Measurements from ENCODE around the gene TTC23L. TPM values are rescaled to one million over a fixed set of nuclear protein-coding genes. Genes with fewer than 3 reads are reported as not detected.

Gene TTC23L
- total RNA-seq, 1 experiment from 2014 or later: 3.9 TPM

DNA sequence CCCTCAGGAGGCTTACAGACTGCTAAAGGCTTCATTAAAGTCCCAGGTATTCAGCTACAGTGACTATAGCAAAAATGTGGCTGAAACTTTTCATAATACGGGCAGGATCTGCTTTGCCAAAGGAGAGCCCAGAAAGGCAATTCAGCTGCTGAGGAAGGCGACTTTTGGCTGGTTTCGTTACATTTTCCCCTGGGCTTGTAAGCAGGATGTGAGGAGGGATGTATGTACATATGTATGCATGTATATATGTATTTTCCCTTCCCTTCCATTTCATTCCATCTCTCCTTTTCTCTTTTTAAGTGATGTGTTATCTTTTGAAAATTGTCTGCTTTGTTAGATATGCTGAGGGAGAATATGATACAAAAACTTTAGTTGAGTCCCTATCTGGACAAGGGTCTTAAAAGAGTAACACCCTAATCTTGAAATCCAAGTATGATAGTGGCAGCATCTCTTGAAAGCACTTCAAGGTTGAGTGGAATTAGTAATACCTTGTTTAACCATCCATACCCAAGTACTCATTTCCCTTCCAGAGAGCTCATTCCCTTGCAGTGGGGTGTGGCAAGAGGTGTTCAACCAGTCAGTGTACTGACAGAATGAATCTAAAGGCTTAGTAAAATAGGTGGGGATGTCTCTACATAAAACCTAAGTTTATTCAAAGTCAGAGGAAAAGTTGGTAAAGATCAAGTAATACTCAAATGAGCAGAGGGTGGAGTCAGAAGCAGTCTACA, 47.6 kb downstream of the TTC23L start:
- Histone ChIP-seq H3K79me2 (ENCODE audit: low read depth) (no peaks in the 10 kb centered on the region), H3K4me3 (no peak overlapping the region), H3K27me3 (ENCODE audit: insufficient read depth, low read depth) (no peaks in the 10 kb centered on the region), H3K27ac (no peak overlapping the region), H3K9me3 (ENCODE audit: insufficient read depth, low read depth) (no peaks in the 10 kb centered on the region), H3K4me2 (no peak overlapping the region), H3K4me1 (replicated peaks; ENCODE audit: insufficient read depth) (no peaks in the 10 kb centered on the region), H3K9me2 (ENCODE audit: insufficient read depth) (no peaks in the 10 kb centered on the region; the same call in 1 of the 2 replicates), H2AFZ (no peak overlapping the region), H3F3A (ENCODE audit: insufficient read depth, low read depth) (no peaks in the 10 kb centered on the region), H3K36me3 (ENCODE audit: low read depth) (no peaks in the 10 kb centered on the region), H4K20me1 (ENCODE audit: insufficient read depth) (no peaks in the 10 kb centered on the region)
- no peak for DNase-seq
- TF ChIP-seq EZH2 (IDR thresholded peaks at IDR 0.05; ENCODE audit: low read depth): no peak
- TF ChIP-seq, protein P1, sequence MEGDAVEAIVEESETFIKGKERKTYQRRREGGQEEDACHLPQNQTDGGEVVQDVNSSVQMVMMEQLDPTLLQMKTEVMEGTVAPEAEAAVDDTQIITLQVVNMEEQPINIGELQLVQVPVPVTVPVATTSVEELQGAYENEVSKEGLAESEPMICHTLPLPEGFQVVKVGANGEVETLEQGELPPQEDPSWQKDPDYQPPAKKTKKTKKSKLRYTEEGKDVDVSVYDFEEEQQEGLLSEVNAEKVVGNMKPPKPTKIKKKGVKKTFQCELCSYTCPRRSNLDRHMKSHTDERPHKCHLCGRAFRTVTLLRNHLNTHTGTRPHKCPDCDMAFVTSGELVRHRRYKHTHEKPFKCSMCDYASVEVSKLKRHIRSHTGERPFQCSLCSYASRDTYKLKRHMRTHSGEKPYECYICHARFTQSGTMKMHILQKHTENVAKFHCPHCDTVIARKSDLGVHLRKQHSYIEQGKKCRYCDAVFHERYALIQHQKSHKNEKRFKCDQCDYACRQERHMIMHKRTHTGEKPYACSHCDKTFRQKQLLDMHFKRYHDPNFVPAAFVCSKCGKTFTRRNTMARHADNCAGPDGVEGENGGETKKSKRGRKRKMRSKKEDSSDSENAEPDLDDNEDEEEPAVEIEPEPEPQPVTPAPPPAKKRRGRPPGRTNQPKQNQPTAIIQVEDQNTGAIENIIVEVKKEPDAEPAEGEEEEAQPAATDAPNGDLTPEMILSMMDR (conservative IDR thresholded peaks at IDR 0.05): no peak
- CTCF ChIA-PET: interaction anchor here (0.6 kb wide), 1 partner anchor 9 kb away, joined by 16 read pairs; no protein-coding TSS in a partner anchor
- POLR2A ChIA-PET (ENCODE audit: unreplicated experiment): interaction anchor here (0.6 to 0.7 kb wide), 2 partner anchors 42 to 169 kb away, joined by 16 to 27 read pairs; no protein-coding TSS in a partner anchor
- intact Hi-C loops (cut with micrococcal nuclease; ENCODE audit: unreplicated experiment): no loop called here
- no TSS peak for BruUV-seq (replicated peaks)

DNA sequence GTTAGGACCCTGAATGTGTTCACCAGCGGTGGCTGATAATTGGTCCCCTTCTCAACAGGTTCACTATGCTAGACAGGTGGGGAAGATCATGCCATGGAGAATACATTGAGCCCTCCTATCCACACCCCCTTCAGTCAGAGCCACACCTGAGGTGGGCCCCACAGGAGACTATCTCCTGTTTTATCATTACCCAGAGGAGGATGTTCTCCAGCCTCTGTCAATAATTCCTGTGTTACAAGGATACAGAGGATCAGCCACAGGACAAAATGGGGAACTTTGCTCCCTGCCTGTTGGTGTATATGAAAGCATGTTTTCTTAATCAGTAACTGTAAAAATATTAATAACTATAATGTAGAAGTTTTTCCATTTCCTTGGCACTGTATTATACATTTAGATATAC, 50.4 kb downstream of the TTC23L start:
- no peaks in the 10 kb centered on the region for H3K36me3 ChIP-seq (ENCODE audit: low read depth)
- no peaks in the 10 kb centered on the region for H3K27me3 ChIP-seq (ENCODE audit: insufficient read depth, low read depth)
- H3K9me3 ChIP-seq (ENCODE audit: insufficient read depth, low read depth): no peaks in the 10 kb centered on the region
- H2AFZ ChIP-seq: no peak overlapping the region
- TF ChIP-seq EZH2 (IDR thresholded peaks at IDR 0.05; ENCODE audit: low read depth): no peak
- TF ChIP-seq, protein P1 (conservative IDR thresholded peaks at IDR 0.05): no peak
- no peaks in the 10 kb centered on the region for H3K9me2 ChIP-seq (ENCODE audit: insufficient read depth)
- no peak overlapping the region for H3K27ac ChIP-seq
- no TSS peak for BruUV-seq (replicated peaks)
- no peak for DNase-seq
- H3F3A ChIP-seq (ENCODE audit: insufficient read depth, low read depth): no peaks in the 10 kb centered on the region
- ChIA-PET CTCF (interaction anchor here (0.6 kb wide), 1 partner anchor 28 kb away, joined by 3 read pairs; no protein-coding TSS in a partner anchor), POLR2A (ENCODE audit: unreplicated experiment) (no interaction called here)
- H3K4me2 ChIP-seq: no peak overlapping the region
- H4K20me1 ChIP-seq (ENCODE audit: insufficient read depth): no peaks in the 10 kb centered on the region
- no peak overlapping the region for H3K4me3 ChIP-seq
- no peaks in the 10 kb centered on the region for H3K4me1 ChIP-seq (replicated peaks; ENCODE audit: insufficient read depth)
- intact Hi-C loops (cut with micrococcal nuclease; ENCODE audit: unreplicated experiment): no loop called here
- H3K79me2 ChIP-seq (ENCODE audit: low read depth): no peaks in the 10 kb centered on the region

DNA sequence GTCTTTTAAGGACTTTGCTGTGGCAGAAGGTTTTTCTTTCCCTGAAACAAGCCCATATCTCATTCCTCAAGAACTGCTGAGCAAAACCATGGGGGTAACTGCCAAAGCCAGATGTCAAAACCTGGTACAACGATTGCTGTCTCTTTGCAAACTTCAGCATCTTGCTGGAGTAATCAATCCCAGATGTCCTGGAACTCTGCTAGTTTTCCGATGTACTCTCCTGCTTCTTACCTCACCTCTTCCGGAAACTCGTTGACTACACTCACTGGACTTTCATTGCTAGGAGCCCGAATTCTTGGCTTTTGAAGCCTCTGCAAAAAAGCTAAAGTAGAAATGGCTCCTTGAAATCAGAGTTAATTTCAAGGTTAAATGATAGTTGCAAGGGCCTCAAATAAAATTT, 53.0 kb downstream of the TTC23L start:
- DNase-seq: no peak
- H3K4me1 ChIP-seq (replicated peaks; ENCODE audit: insufficient read depth): peaks cover 5% of the 10 kb centered on the region; the same call in 1 of the 2 replicates
- H3K9me3 ChIP-seq (ENCODE audit: insufficient read depth, low read depth): no peaks in the 10 kb centered on the region
- ChIA-PET POLR2A (ENCODE audit: unreplicated experiment) (no interaction called here), CTCF (no interaction called here)
- H3K36me3 ChIP-seq (ENCODE audit: low read depth): no peaks in the 10 kb centered on the region
- no peaks in the 10 kb centered on the region for H3F3A ChIP-seq (ENCODE audit: insufficient read depth, low read depth)
- intact Hi-C loops (cut with micrococcal nuclease; ENCODE audit: unreplicated experiment): no loop called here
- H3K27ac ChIP-seq: no peak overlapping the region
- no peak overlapping the region for H2AFZ ChIP-seq
- TF ChIP-seq, protein P1 (conservative IDR thresholded peaks at IDR 0.05): no peak
- TF ChIP-seq EZH2 (IDR thresholded peaks at IDR 0.05; ENCODE audit: low read depth): no peak
- no peaks in the 10 kb centered on the region for H4K20me1 ChIP-seq (ENCODE audit: insufficient read depth)
- H3K27me3 ChIP-seq (ENCODE audit: insufficient read depth, low read depth): no peaks in the 10 kb centered on the region
- no peak overlapping the region for H3K4me2 ChIP-seq
- no peaks in the 10 kb centered on the region for H3K9me2 ChIP-seq (ENCODE audit: insufficient read depth)
- no peak overlapping the region for H3K4me3 ChIP-seq
- no TSS peak for BruUV-seq (replicated peaks)
- no peaks in the 10 kb centered on the region for H3K79me2 ChIP-seq (ENCODE audit: low read depth)

Measured in PC-9 (cell line).